A204.1 (cell line): Measurements from ENCODE around the gene KRTAP5-3.
"Not testable (repeated sequence)": the region's sequence is repeated elsewhere in the genome, so short reads cannot be mapped to it uniquely, and the experiment has no call there.

Experiments
- FAIRE-seq: peaks from 2 replicates; lab custom pipeline; 2012; peaks lifted over from hg19 to GRCh38; lab: Jason Lieb, UNC

KRTAP5-3 gene

GRCh38 chr11:1608363-1608762, at the start of gene KRTAP5-3:
Gene KRTAP5-3, minus strand, starts transcription at chr11:1608463. Its CDS starts 78 bp downstream, at chr11:1608385.
- no peak for FAIRE-seq

GRCh38 chr11:1656670-1657069, 48.4 kb upstream of the KRTAP5-3 start:
- no peak for FAIRE-seq

- FAIRE-seq, result no peak
Observed at GRCh38 chr11:1656061-1656441, 47.8 kb upstream of the KRTAP5-3 start.

- no peak for FAIRE-seq
Observed at GRCh38 chr11:1655168-1656060, 47.2 kb upstream of the KRTAP5-3 start.

- FAIRE-seq, result no peak
Observed at GRCh38 chr11:1654388-1655167, 46.3 kb upstream of the KRTAP5-3 start.

GRCh38 chr11:1653541-1654387, 45.5 kb upstream of the KRTAP5-3 start:
- FAIRE-seq, result no peak

GRCh38 chr11:1652771-1653540, 44.7 kb upstream of the KRTAP5-3 start:
- no peak for FAIRE-seq

- FAIRE-seq, result no peak
Observed at GRCh38 chr11:1652442-1652770, 44.1 kb upstream of the KRTAP5-3 start.

GRCh38 chr11:1652026-1652425, 43.8 kb upstream of the KRTAP5-3 start:
- FAIRE-seq, result no peak

- FAIRE-seq, result no peak
Observed at GRCh38 chr11:1651411-1651980, 43.2 kb upstream of the KRTAP5-3 start.

GRCh38 chr11:1650918-1651262, 42.6 kb upstream of the KRTAP5-3 start:
- no peak for FAIRE-seq

- FAIRE-seq, result no peak
Observed at GRCh38 chr11:1650034-1650917, 42.0 kb upstream of the KRTAP5-3 start.

GRCh38 chr11:1648653-1649420, 40.6 kb upstream of the KRTAP5-3 start:
- no peak for FAIRE-seq

GRCh38 chr11:1647901-1648652, 39.8 kb upstream of the KRTAP5-3 start:
- FAIRE-seq, result no peak

GRCh38 chr11:1646540-1646939, 38.3 kb upstream of the KRTAP5-3 start:
- not testable (repeated sequence) for FAIRE-seq

GRCh38 chr11:1645357-1645821, 37.1 kb upstream of the KRTAP5-3 start:
- no peak for FAIRE-seq

GRCh38 chr11:1644601-1645356, 36.5 kb upstream of the KRTAP5-3 start:
- FAIRE-seq, result no peak

- FAIRE-seq, result no peak
Observed at GRCh38 chr11:1643146-1643690, 35.0 kb upstream of the KRTAP5-3 start.
